Activated B cell treated with CpG ODN at 0.5 μM for 24 hours (primary cell): Measurements from ENCODE around the gene ZNF862. TPM values are rescaled to one million over a fixed set of nuclear protein-coding genes. Genes with fewer than 3 reads are reported as not detected.

Experiments used
- ATAC-seq: fragments of 200-7000 bp; cut with Tn5 transposase; one replicate; pipeline ENCODE4 v1.10.0; 2021; ENCODE audit warnings: low read depth, mild to moderate bottlenecking, moderate library complexity
- CTCF ChIA-PET: fragments of 350-600 bp; sonication (Branson Sonifier 250); formaldehyde crosslinking; loops from one replicate; lab custom pipeline; 2021; ENCODE audit warnings: antibody characterized with exemption; lab: Charles Lee
- POLR2A ChIA-PET: fragments of 350-600 bp; sonication (Branson Sonifier 250); formaldehyde crosslinking; loops from one replicate; lab custom pipeline; 2021; ENCODE audit warnings: antibody characterized with exemption; lab: Charles Lee
- DNase-seq: peaks from one replicate; pipeline ENCODE4 v3.0.0; 2022
- H3K27ac Mint-ChIP-seq: one replicate; pipeline ENCODE4 v1.8.0; 2020; ENCODE audit warnings: mixed read lengths
- H3K27me3 Mint-ChIP-seq: one replicate; pipeline ENCODE4 v1.8.0; 2021; ENCODE audit warnings: mixed read lengths
- H3K36me3 Mint-ChIP-seq: one replicate; pipeline ENCODE4 v1.8.0; 2021; ENCODE audit warnings: low read depth, mixed read lengths
- H3K4me1 Mint-ChIP-seq: one replicate; pipeline ENCODE4 v1.8.0; 2021; ENCODE audit warnings: mixed read lengths
- H3K4me3 Mint-ChIP-seq: one replicate; pipeline ENCODE4 v1.8.0; 2020; ENCODE audit warnings: mild to moderate bottlenecking, mixed read lengths
- H3K9me3 Mint-ChIP-seq: one replicate; pipeline ENCODE4 v1.8.0; 2020; ENCODE audit warnings: mixed read lengths
- CTCF ChIP-seq: fragments of 200-600 bp; IDR thresholded peaks from one replicate; pipeline ENCODE4 v1.8.0; 2022; ENCODE audit warnings: antibody characterized with exemption, mild to moderate bottlenecking
- intact Hi-C: fragments of 100-400 bp; cut with micrococcal nuclease; formaldehyde crosslinking; loops from one replicate; pipeline ENCODE4 v1.15.1; 2024
- total RNA-seq: library from RNA; stranded (reverse); gene quantifications from 2 replicates; pipeline ENCODE4 v1.2.3, GENCODE V29; 2022

Gene ZNF862
- total RNA-seq, 1 donor from 2014 or later = 17.6 TPM

GRCh38 chr7:149859369-149859768, 21.2 kb downstream of the ZNF862 start:
- ChIA-PET POLR2A (no interaction called here), CTCF (no interaction called here)
- Mint-ChIP-seq H3K4me1 (no peaks in the 10 kb centered on the region), H3K27ac (no peak overlapping the region), H3K36me3 (peaks cover 26% of the 10 kb centered on the region), H3K4me3 (no peak overlapping the region), H3K27me3 (no peaks in the 10 kb centered on the region), H3K9me3 (no peaks in the 10 kb centered on the region)
- no peak for TF ChIP-seq CTCF
- DNase-seq = no peak
- no peak for ATAC-seq
- intact Hi-C loops = no loop called here

- Mint-ChIP-seq H3K4me3 (no peak overlapping the region), H3K4me1 (no peaks in the 10 kb centered on the region), H3K36me3 (peaks cover 28% of the 10 kb centered on the region), H3K27ac (no peak overlapping the region), H3K9me3 (no peaks in the 10 kb centered on the region), H3K27me3 (no peaks in the 10 kb centered on the region)
- DNase-seq (no peak), ATAC-seq (no peak)
- ChIA-PET POLR2A (no interaction called here), CTCF (no interaction called here)
- TF ChIP-seq CTCF = no peak
- intact Hi-C loops = no loop called here
These were observed 21.7 kb downstream of the ZNF862 start for GRCh38 chr7:149859876-149860275.

GRCh38 chr7:149860821-149861727, 22.9 kb downstream of the ZNF862 start:
- no peak for TF ChIP-seq CTCF
- Mint-ChIP-seq H3K9me3 (no peaks in the 10 kb centered on the region), H3K36me3 (peaks cover 31% of the 10 kb centered on the region), H3K27ac (no peak overlapping the region), H3K4me1 (peaks cover 3% of the 10 kb centered on the region), H3K4me3 (no peak overlapping the region), H3K27me3 (no peaks in the 10 kb centered on the region)
- CTCF ChIA-PET = no interaction called here
- ATAC-seq = no peak
- DNase-seq = no peak
- intact Hi-C loops = no loop called here
- POLR2A ChIA-PET = no interaction called here

GRCh38 chr7:149861728-149862045, 23.5 kb downstream of the ZNF862 start:
- Mint-ChIP-seq H3K27me3 (no peaks in the 10 kb centered on the region), H3K27ac (no peak overlapping the region), H3K9me3 (no peaks in the 10 kb centered on the region), H3K4me3 (no peak overlapping the region), H3K4me1 (peaks cover 4% of the 10 kb centered on the region), H3K36me3 (peaks cover 31% of the 10 kb centered on the region)
- intact Hi-C loops = no loop called here
- no peak for TF ChIP-seq CTCF
- CTCF ChIA-PET = no interaction called here
- DNase-seq = no peak
- no peak for ATAC-seq
- POLR2A ChIA-PET = no interaction called here

- intact Hi-C loops = no loop called here
- no peaks in the 10 kb centered on the region for H3K27me3 Mint-ChIP-seq
- POLR2A ChIA-PET = no interaction called here
These were observed 24.0 kb downstream of the ZNF862 start for GRCh38 chr7:149862156-149862555.

More at GRCh38 chr7:149862156-149862555, 24.0 kb downstream of the ZNF862 start:
- TF ChIP-seq CTCF = no peak
- H3K9me3 Mint-ChIP-seq = no peaks in the 10 kb centered on the region
- DNase-seq = no peak
- CTCF ChIA-PET = no interaction called here
- H3K27ac Mint-ChIP-seq = no peak overlapping the region
- peaks cover 31% of the 10 kb centered on the region for H3K36me3 Mint-ChIP-seq
- no peak overlapping the region for H3K4me3 Mint-ChIP-seq
- ATAC-seq = no peak
- H3K4me1 Mint-ChIP-seq = peaks cover 4% of the 10 kb centered on the region
